Epidermal melanocyte (primary cell): Measurements from ENCODE around the gene CYP39A1.

Source experiments
- DNase-seq: peaks from one replicate; pipeline ENCODE4 v3.0.0; 2011; ENCODE audit warnings: low spot score; ENCODE audit not compliant: insufficient read length

CYP39A1 gene

DNA sequence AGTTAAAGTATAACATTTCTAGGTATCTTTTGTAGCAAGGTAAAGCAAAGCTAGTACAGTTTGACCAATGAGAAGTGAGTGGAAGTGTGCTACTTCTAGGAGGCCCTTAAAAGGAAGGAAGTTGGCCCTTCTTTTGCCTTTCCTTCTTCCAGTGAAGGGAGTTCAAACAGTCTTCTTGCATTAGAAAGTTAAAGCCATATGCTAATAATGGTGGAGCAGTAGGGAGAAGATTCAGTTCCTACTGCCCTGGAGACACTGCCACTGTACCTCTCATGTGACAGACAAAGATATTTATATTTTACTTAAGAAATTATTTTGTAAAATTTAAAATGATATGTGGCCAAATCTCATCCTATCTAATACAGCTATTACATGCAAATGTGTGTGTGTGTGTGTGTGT lies 135.4 kb downstream of the CYP39A1 start:
- DNase-seq, result no peak

DNA sequence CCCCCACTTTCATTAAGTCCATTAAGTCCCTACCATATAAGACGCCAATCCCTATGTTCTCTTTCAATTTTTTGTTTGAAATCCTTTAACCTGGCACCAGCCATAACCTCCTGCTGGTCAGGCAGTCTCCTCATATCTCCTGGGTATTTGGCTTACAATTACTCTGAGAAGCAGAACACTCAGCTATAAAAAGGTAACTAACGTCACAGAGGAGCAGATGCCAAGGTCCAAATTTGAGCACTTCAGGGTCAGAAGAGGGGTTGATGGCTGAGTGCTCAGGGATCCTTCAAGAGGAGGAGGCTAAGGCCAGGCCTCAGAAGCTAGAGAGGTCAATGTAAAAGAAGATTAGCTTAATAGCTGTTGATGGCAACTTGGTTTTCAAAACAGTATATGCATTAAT lies 139.1 kb downstream of the CYP39A1 start:
- DNase-seq, result no peak

DNA sequence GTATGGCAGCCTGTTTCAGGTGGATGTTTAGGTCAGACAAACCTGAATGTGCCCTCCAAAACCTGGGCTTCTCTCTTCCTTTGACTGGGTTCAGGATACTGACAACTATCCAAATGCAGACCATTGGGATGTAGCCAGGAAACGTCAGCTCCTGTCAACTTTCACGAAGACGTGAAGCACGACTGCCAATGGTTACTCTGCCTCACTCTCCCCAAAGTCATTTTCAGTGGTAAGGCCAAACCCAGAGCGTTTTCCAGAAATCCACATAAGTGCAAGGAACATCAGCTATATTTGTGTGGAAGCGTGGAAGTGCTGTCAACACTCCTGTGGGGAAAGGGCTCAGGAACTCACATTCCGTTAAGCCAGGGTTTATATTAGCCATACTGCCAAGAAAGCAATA lies 141.3 kb downstream of the CYP39A1 start:
- no peak for DNase-seq

DNA sequence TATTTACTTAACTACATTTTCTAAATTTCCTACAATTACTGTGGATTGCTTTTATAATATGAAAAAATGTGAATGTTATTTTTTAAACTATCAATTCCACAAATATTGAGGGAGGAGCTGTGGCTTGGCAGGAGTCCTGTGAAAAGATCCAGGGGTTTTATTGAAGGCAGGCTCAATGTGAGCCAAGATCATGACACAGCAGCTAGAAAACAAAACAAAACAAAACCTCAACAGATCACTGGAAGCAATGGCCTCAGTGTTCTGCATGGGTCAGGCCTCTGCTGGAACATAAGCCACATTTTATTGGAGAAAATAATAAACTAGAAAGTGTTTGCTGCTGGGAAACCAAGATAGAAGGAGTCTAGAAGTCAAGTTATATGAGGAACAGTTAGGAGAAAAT lies 142.0 kb downstream of the CYP39A1 start:
- no peak for DNase-seq

DNA sequence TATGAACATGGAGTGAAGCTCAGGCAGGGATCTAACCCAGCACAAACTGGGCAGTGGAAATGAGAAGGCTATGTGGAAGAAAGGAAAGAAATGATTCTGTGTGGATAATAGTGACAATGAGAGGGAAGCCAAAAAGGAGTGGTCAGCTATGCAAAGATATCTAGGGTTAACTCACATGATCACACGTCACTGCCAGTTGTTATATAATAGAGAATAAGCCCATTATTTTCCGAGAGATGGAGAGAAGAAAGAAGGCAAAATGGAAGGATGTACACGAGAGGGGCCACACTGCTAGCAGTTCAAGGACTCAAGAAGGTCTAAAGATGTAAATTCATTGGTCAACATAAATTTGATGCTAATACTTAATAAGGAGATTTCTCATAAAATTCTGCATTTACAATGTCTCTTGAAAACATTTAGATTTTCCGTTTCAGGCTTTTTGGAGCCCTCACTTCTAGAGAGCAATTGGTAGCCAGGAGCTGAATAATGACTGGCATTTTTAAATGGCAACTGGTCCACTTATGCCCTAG lies 142.6 kb downstream of the CYP39A1 start:
- DNase-seq, result no peak

DNA sequence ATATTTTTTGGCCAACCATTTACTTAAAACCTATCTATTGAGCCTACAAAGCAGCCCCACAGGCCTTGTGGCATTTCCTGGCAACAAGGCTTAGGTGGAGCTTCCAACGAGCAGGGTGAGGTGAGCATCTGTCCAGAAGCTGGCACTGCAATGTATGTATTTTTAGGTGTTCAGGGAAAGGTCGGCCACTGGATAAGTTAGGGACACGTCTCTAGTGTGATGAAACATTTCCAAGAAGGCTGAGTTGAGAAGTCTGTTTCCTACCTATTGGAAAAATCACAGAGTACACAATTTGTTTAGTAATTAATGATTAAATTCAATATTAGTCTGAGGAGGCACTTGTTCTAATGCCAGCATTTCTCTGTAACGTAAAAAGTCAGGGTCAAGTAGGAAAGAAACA lies 143.6 kb downstream of the CYP39A1 start:
- no peak for DNase-seq

GRCh38 chr6:46507426-46507825 lies 145.2 kb downstream of the CYP39A1 start:
- DNase-seq, result no peak

- DNase-seq, result no peak
These were observed 146.7 kb downstream of the CYP39A1 start for GRCh38 chr6:46505693-46506512.

DNA sequence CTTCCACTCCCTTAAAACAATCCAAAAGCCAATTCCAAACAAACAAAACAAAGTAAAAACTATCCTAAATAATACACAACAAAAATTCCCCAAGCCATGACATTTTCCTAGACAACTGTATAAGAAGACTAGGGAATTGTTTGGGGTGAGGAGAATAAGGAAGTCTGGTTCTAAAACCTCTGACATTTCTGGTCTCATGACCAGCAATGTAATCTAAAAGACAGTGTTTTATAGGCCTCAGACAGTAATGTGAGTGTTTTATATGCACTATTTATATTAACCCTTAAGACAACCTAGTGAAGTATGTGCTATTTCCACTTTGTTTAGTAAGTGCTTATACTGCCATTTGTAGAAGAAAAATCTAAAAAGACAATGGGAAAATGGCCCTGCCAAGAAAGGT lies 148.4 kb downstream of the CYP39A1 start:
- no peak for DNase-seq

DNA sequence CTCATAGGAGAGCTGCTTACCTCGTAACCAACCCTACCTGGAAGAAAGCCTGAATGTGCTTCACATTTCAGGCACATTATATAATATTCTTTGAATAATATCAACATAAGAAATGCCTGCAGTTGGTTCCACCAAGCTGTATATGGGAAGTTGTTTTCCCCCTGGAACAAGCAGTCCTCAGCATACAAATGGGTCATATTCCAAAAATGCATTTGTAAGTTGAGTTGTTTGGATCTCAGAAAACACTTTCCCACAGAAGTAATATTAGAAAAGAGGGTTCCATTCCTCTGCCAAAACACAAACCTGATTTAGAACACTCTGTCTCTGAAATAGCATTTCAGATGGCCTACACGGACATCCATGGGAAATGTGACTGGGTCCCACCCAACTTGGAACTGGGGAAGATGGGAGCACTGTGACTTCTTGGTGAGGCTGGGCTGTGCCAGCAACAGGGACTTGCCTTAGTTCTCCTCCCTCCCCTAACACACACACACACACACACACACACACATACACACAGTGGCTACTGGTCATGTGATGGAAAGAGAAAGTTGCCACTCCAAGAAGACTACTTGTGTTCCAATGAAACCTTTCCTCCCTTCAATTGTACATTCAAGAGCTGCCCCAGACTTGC lies 150.0 kb downstream of the CYP39A1 start:
- DNase-seq, result no peak

DNA sequence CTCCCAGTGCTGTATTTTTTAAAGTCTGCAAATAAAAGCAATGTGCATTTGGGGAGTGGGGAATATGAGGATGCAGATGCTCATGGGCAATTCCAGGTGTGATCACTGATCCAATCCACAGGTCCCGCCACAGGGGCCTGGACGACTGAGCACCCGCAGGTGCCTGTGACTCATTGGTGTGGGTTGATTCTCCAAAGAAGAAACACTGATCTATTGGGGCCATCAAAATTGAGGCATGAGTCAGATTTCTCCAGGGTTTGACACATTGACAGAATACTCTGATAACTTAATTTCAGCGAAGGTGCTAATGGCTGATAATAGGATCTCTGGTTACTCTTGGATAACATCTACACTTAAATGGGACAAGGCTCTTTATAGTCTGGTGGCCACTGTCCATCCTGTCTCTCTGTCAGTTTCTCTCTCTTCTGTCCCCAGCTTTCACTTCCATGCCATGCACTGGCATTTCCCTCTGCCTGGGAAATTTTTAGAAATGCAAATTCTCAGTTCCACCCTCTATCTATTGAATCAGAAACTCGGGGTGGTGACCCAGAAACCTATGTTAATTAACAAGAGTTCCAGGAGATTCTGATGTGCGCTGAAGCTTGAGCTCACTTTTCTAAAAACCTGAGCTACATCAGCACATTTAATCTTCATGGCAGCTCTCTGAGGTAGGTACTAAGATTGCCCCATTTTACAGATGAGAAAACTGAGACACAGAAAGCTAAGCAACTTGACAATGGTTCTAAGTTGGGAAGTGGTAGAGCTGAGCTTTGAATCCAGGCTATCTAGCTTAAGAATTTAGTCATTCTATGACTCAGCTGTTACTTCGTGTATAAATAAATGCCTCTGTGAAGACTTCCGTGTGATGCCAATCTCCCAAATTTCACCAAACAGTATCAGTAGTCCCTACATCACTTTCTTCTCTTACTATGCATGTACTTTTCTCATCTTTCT lies 151.2 kb downstream of the CYP39A1 start:
- DNase-seq, result no peak

DNA sequence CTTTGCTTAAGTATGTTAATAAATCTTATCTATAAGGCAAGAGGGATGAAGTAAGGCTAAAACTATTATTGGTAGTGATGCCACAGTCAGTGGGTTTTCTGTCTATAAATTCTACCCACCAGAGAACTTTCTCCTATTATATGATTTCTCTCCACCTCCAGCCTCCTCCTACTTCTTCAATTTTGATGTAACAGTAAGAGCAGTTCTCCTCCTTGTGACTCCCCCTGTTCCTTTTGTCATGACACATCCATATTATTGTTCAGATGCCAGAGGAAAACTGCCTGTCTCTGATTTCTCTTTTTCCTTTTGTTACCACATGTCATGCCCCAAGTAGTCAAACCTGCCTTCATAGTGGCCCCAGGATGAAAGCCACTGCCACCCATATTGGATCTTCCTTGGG lies 152.2 kb downstream of the CYP39A1 start:
- no peak for DNase-seq
